GM12878 (cell line): ENCODE results near the gene PRICKLE4.

ENCODE experiments used
- ATF7 ChIP-seq: fragments of 450-650 bp; IDR thresholded peaks from 2 replicates; pipeline ENCODE4 v1.6.1; 2016; ENCODE audit warnings: low read depth, mild to moderate bottlenecking
- EP300 ChIP-seq, 2 experiments: fragments of 150-350 bp in 1 of 2; IDR thresholded peaks; 2 replicates each; pipeline ENCODE4 v1.6.1; 2011 to 2012; ENCODE audit warnings: low read depth in 2 of 2, low read length in 2 of 2, borderline replicate concordance in 1 of 2, improper control_type of control experiment in 1 of 2, inconsistent platforms in 1 of 2; ENCODE audit not compliant: control insufficient read depth in 1 of 2
- EZH2 ChIP-seq: IDR thresholded peaks from 2 replicates; pipeline ENCODE4 v1.6.1; 2012; ENCODE audit warnings: low read depth, mild to moderate bottlenecking, control low read depth, inconsistent platforms, low read length, borderline replicate concordance; ENCODE audit not compliant: control insufficient read depth
- JUND ChIP-seq: IDR thresholded peaks from 2 replicates; pipeline ENCODE4 v1.6.1; 2012; ENCODE audit warnings: low read depth, mild to moderate bottlenecking, low read length, improper control_type of control experiment, moderate library complexity
- KLF5 ChIP-seq: fragments of 450-650 bp; IDR thresholded peaks from 2 replicates; pipeline ENCODE4 v1.6.1; 2014; ENCODE audit warnings: mild to moderate bottlenecking; ENCODE audit not compliant: partially characterized antibody
- MTA3 ChIP-seq: IDR thresholded peaks from 2 replicates; pipeline ENCODE4 v1.6.1; 2012; ENCODE audit warnings: low read length, inconsistent platforms, borderline replicate concordance
- NFYB ChIP-seq: IDR thresholded peaks from 2 replicates; pipeline ENCODE4 v1.6.1; 2011; ENCODE audit warnings: low read depth, mild to moderate bottlenecking, low read length, improper control_type of control experiment, moderate library complexity; ENCODE audit not compliant: insufficient read depth
- POLR2AphosphoS5 ChIP-seq: IDR thresholded peaks from 2 replicates; pipeline ENCODE4 v1.6.1; 2011; ENCODE audit warnings: mild to moderate bottlenecking, low read length, inconsistent platforms
- SPI1 ChIP-seq: IDR thresholded peaks from 2 replicates; pipeline ENCODE4 v1.6.1; 2011; ENCODE audit warnings: low read depth, mild to moderate bottlenecking, low read length, moderate library complexity, borderline replicate concordance; ENCODE audit not compliant: insufficient read depth
- TCF12 ChIP-seq: IDR thresholded peaks from 2 replicates; pipeline ENCODE4 v1.6.1; 2011; ENCODE audit warnings: low read depth, mild to moderate bottlenecking, low read length
- ZNF274 ChIP-seq: IDR thresholded peaks from one replicate; pipeline ENCODE4 v1.8.0; 2011; ENCODE audit not compliant: insufficient read length, insufficient read depth
- TF ChIP-seq, protein P1 (sequence below), 3 experiments: IDR thresholded peaks in 2 of 3; conservative IDR thresholded peaks in 1 of 3; 2 replicates each; pipeline ENCODE4 v1.5.1; 2011; ENCODE audit warnings: low read depth in 3 of 3, low read length in 3 of 3, mild to moderate bottlenecking in 3 of 3, control low read depth in 2 of 3, moderate library complexity in 2 of 3, inconsistent platforms in 1 of 3, mixed read lengths in 1 of 3; ENCODE audit not compliant: control insufficient read depth in 2 of 3, insufficient read depth in 1 of 3; ENCODE audit errors: extremely low read depth in 1 of 3

GRCh38 chr6:41787219-41787917 is 6.8 kb downstream of the PRICKLE4 start, which contains the start of gene TOMM6:
- TF ChIP-seq EZH2 (no peak), TCF12 (peak; percentile 66; the same call in 1 of the 2 replicates), SPI1 (peak; percentile 43; the same call in 1 of the 2 replicates), EP300 (IDR thresholded peaks at IDR 0.05; ENCODE audit: borderline replicate concordance in 1 of 2, control insufficient read depth in 1 of 2, low read depth in 2 of 2, low read length in 2 of 2) (no peak), JUND (0 out of 2 replicates have a peak, but pooled peaks have one; percentile 21), NFYB (no peak), KLF5 (no peak), ZNF274 (no peak), ATF7 (no peak; the same call in 1 of the 2 replicates), MTA3 (no peak; the same call in 1 of the 2 replicates), POLR2AphosphoS5 (peak; percentile 98)
- TF ChIP-seq, protein P1, sequence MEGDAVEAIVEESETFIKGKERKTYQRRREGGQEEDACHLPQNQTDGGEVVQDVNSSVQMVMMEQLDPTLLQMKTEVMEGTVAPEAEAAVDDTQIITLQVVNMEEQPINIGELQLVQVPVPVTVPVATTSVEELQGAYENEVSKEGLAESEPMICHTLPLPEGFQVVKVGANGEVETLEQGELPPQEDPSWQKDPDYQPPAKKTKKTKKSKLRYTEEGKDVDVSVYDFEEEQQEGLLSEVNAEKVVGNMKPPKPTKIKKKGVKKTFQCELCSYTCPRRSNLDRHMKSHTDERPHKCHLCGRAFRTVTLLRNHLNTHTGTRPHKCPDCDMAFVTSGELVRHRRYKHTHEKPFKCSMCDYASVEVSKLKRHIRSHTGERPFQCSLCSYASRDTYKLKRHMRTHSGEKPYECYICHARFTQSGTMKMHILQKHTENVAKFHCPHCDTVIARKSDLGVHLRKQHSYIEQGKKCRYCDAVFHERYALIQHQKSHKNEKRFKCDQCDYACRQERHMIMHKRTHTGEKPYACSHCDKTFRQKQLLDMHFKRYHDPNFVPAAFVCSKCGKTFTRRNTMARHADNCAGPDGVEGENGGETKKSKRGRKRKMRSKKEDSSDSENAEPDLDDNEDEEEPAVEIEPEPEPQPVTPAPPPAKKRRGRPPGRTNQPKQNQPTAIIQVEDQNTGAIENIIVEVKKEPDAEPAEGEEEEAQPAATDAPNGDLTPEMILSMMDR (IDR thresholded peaks at IDR 0.05 in 2 of 3, conservative IDR thresholded peaks at IDR 0.05 in 1 of 3; ENCODE audit: control insufficient read depth in 2 of 3, extremely low read depth in 1 of 3, insufficient read depth in 1 of 3, low read depth in 3 of 3, low read length in 3 of 3) = peak; percentile 84 to 89 (median 88)
